ENCODE measurements around the gene PSMB7. TPM values are rescaled to one million over a fixed set of nuclear protein-coding genes. Genes with fewer than 3 reads are reported as not detected.

The PSMB7 gene
- total and polyA plus RNA-seq, 2 of the 4 experiments (the other 2 are of a cell fraction), result 340 to 430 TPM

DNA sequence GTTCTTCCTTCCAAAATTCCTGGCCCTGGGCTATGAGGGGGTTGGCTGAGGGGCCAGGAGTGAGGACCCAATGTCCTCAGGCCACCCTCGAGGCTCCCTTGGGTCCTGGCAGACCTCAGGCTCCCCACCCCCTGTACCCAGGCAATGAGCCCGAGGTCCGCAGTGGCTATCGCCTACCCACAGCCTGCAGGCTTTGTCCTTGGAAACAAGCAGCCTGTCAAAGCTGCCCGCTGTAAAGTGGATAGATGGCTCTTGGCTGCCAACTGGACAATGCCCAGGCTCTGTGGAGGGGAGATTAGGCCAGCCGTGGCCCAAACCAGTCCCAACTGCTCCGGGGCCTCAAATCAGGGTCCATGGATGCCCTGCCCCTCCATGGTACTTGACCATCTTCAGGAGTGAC, 32.8 kb upstream of the PSMB7 start:
- no peaks in the 10 kb centered on the region for H4K20me1 ChIP-seq (ENCODE audit: insufficient read depth, low read length)
- no peak overlapping the region for H3K4me3 ChIP-seq (ENCODE audit: insufficient read depth, low read depth, low read length)
- H3K9me1 ChIP-seq (ENCODE audit: insufficient read depth, low read length), result no peaks in the 10 kb centered on the region
- TF ChIP-seq CHD1 (IDR thresholded peaks at IDR 0.05; ENCODE audit: low read depth, low read length), result no peak
- no peak for TF ChIP-seq MXI1 (IDR thresholded peaks at IDR 0.05; ENCODE audit: borderline replicate concordance, low read depth, low read length)
- H2BK5ac ChIP-seq (ENCODE audit: low read depth, low read length, poor library complexity, severe bottlenecking), result no peak overlapping the region
- H2AFZ ChIP-seq (replicated peaks; ENCODE audit: low read length, poor library complexity), result no peak overlapping the region
- H3K4ac ChIP-seq (ENCODE audit: low read depth, low read length), result no peak overlapping the region
- ChIA-PET POLR2A (ENCODE audit: unreplicated experiment) (no interaction called here), CTCF (no interaction called here)
- dilution Hi-C loops (cut with HindIII; ENCODE audit: low sequenced_read_pairs, unreplicated experiment), result no loop called here
- H4K8ac ChIP-seq (ENCODE audit: low read depth in 2 of 2, low read length in 2 of 2), result no peak overlapping the region
- H4K91ac ChIP-seq (ENCODE audit: insufficient read depth, low read depth, low read length), result no peak overlapping the region
- no peak overlapping the region for H4K5ac ChIP-seq (ENCODE audit: low read depth, low read length)
- H3K4me1 ChIP-seq (ENCODE audit: control insufficient read depth, insufficient read depth, low read length), result no peaks in the 10 kb centered on the region
- no peak overlapping the region for H2AK9ac ChIP-seq (replicated peaks; ENCODE audit: low read depth, low read length, poor library complexity)
- H2BK120ac ChIP-seq (ENCODE audit: low read depth, low read length), result no peak overlapping the region
- H3K4me2 ChIP-seq (ENCODE audit: low read depth, low read length), result no peak overlapping the region
- no peak overlapping the region for H3K9ac ChIP-seq (ENCODE audit: low read depth, low read length)
- no peaks in the 10 kb centered on the region for H3K79me1 ChIP-seq (ENCODE audit: low read depth in 1 of 2, low read length in 2 of 2)
- H3K9me3 ChIP-seq (ENCODE audit: control insufficient read depth, insufficient read depth, low read length), result no peaks in the 10 kb centered on the region
- H3K23ac ChIP-seq (ENCODE audit: low read depth, low read length), result no peak overlapping the region
- H3K18ac ChIP-seq (ENCODE audit: low read depth, low read length), result no peak overlapping the region
- H3K14ac ChIP-seq (replicated peaks; ENCODE audit: low read depth, low read length), result no peak overlapping the region
- DNase-seq, result no peak
- BruUV-seq (replicated peaks), result no TSS peak
- H3K36me3 ChIP-seq (ENCODE audit: control insufficient read depth, insufficient read depth, low read length), result no peaks in the 10 kb centered on the region
- H2BK20ac ChIP-seq (ENCODE audit: low read depth, low read length), result no peak overlapping the region
- intact Hi-C loops (cut with micrococcal nuclease), result no loop called here
- 56% methylated on average over 2 of the region's 7 CpGs; no CpG with 5 or more reads in 1 of the 2 experiments for WGBS, 2 experiments (ENCODE audit: extremely low coverage in 2 of 2, insufficient read length in 1 of 2)
- H3K27ac ChIP-seq (ENCODE audit: insufficient read depth, low read length), result no peak overlapping the region
- no peak overlapping the region for H2BK15ac ChIP-seq (ENCODE audit: low read depth, low read length)
- in situ Hi-C loops (cut with MboI; ENCODE audit: low sequenced_read_pairs), result no loop called here
- no peak overlapping the region for H3K56ac ChIP-seq (ENCODE audit: extremely low read depth, insufficient read depth, low read length)
- H3K27me3 ChIP-seq (ENCODE audit: control insufficient read depth, insufficient read depth, low read length), result peaks cover 40% of the 10 kb centered on the region
- no peak overlapping the region for H2AK5ac ChIP-seq (ENCODE audit: low read depth, low read length)
- ATAC-seq (ENCODE audit: low read depth), result no peak
